Neural cell (in vitro differentiated cells): ENCODE measurements around the gene CMKLR1. TPM values are rescaled to one million over a fixed set of nuclear protein-coding genes. Genes with fewer than 3 reads are reported as not detected.

ENCODE experiments used
- H2AFZ ChIP-seq: fragments of 200-600, 300-800 bp; sonication (generic), shearing (Covaris generic); 2 replicates; pipeline ENCODE4 v1.6.0; 2014; ENCODE audit warnings: low read depth, mild to moderate bottlenecking, antibody characterized with exemption, low read length, moderate library complexity
- H3F3A ChIP-seq: fragments of 200-600 bp; shearing (Covaris generic); 2 replicates; pipeline ENCODE4 v1.6.1; 2016; ENCODE audit warnings: mild to moderate bottlenecking, moderate library complexity, mixed read lengths, antibody characterized with exemption, low read length; ENCODE audit not compliant: insufficient read depth, poor library complexity, severe bottlenecking
- H3K27ac ChIP-seq: fragments of 200-600, 300-800 bp; sonication (generic), shearing (Covaris generic); 2 replicates; pipeline ENCODE4 v1.5.1; 2014; ENCODE audit warnings: mild to moderate bottlenecking, low read length, moderate library complexity
- H3K27me3 ChIP-seq: fragments of 300-800, 200-600 bp; sonication (generic), shearing (Covaris generic); 2 replicates; pipeline ENCODE4 v1.6.0; 2014; ENCODE audit warnings: mild to moderate bottlenecking, low read depth, low read length, moderate library complexity; ENCODE audit not compliant: insufficient read depth
- H3K36me3 ChIP-seq: fragments of 300-800, 200-600 bp; sonication (generic), shearing (Covaris generic); 2 replicates; pipeline ENCODE4 v1.5.1; 2014; ENCODE audit warnings: mild to moderate bottlenecking, antibody characterized with exemption, low read length, moderate library complexity; ENCODE audit not compliant: insufficient read depth
- H3K4me2 ChIP-seq: fragments of 300-800, 200-600 bp; sonication (generic), shearing (Covaris generic); 2 replicates; pipeline ENCODE4 v1.6.0; 2014; ENCODE audit warnings: mild to moderate bottlenecking, low read length
- H3K4me3 ChIP-seq: fragments of 300-800, 200-600 bp; sonication (generic), shearing (Covaris generic); 2 replicates; pipeline ENCODE4 v1.5.1; 2014; ENCODE audit warnings: mild to moderate bottlenecking, low read length, moderate library complexity
- H3K79me2 ChIP-seq: fragments of 200-600 bp; shearing (Covaris generic); replicated peaks from 2 replicates; pipeline ENCODE4 v1.6.0; 2014; ENCODE audit warnings: mild to moderate bottlenecking, low read length, moderate library complexity; ENCODE audit not compliant: insufficient read depth
- H3K9ac ChIP-seq: fragments of 300-800, 200-600 bp; sonication (generic), shearing (Covaris generic); 2 replicates; pipeline ENCODE4 v1.6.1; 2016; ENCODE audit warnings: mild to moderate bottlenecking, low read length, mixed read lengths
- H3K9me2 ChIP-seq: fragments of 200-600 bp; shearing (Covaris generic); 2 replicates; pipeline ENCODE4 v1.6.1; 2016; ENCODE audit warnings: mild to moderate bottlenecking, low read length, mixed read lengths; ENCODE audit not compliant: insufficient read depth
- H3K9me3 ChIP-seq: fragments of 200-600, 300-800 bp; sonication (generic), shearing (Covaris generic); 2 replicates; pipeline ENCODE4 v1.6.1; 2016; ENCODE audit warnings: mild to moderate bottlenecking, mixed run types, low read length, moderate library complexity, mixed read lengths
- H4K20me1 ChIP-seq: fragments of 200-600 bp; shearing (Covaris generic); 2 replicates; pipeline ENCODE4 v1.6.1; 2016; ENCODE audit warnings: mild to moderate bottlenecking, mixed run types; ENCODE audit not compliant: insufficient read depth
- CTCF ChIP-seq: fragments of 450-650 bp; IDR thresholded peaks from 2 replicates; pipeline ENCODE4 v1.5.1; 2014; ENCODE audit warnings: antibody characterized with exemption, mild to moderate bottlenecking, moderate library complexity; ENCODE audit not compliant: poor library complexity, severe bottlenecking
- EP300 ChIP-seq: fragments of 450-650 bp; conservative IDR thresholded peaks from 2 replicates; pipeline ENCODE4 v1.6.1; 2014; ENCODE audit warnings: antibody characterized with exemption, mild to moderate bottlenecking, moderate library complexity; ENCODE audit not compliant: poor library complexity, severe bottlenecking
- EZH2 ChIP-seq: fragments of 200-600, 300-800 bp; shearing (Covaris generic), sonication (generic); IDR thresholded peaks from 2 replicates; pipeline ENCODE4 v1.6.1; 2014; ENCODE audit warnings: antibody characterized with exemption, low read length, borderline replicate concordance, mild to moderate bottlenecking; ENCODE audit not compliant: insufficient read depth, poor library complexity, severe bottlenecking
- MXI1 ChIP-seq: fragments of 450-650 bp; conservative IDR thresholded peaks from 2 replicates; pipeline ENCODE4 v1.6.1; 2014; ENCODE audit warnings: antibody characterized with exemption, mild to moderate bottlenecking; ENCODE audit not compliant: poor library complexity, severe bottlenecking
- POLR2AphosphoS5 ChIP-seq: IDR thresholded peaks from 2 replicates; pipeline ENCODE4 v1.6.1; 2012
- RAD21 ChIP-seq: fragments of 450-650 bp; conservative IDR thresholded peaks from 2 replicates; pipeline ENCODE4 v1.6.1; 2014; ENCODE audit warnings: antibody characterized with exemption, mild to moderate bottlenecking, moderate library complexity
- REST ChIP-seq: IDR thresholded peaks from 2 replicates; pipeline ENCODE4 v1.6.1; 2012; ENCODE audit warnings: borderline replicate concordance
- SMC3 ChIP-seq: fragments of 450-650 bp; conservative IDR thresholded peaks from 2 replicates; pipeline ENCODE4 v1.6.1; 2014; ENCODE audit warnings: antibody characterized with exemption, mild to moderate bottlenecking, moderate library complexity; ENCODE audit not compliant: poor library complexity
- TAF1 ChIP-seq: IDR thresholded peaks from 2 replicates; pipeline ENCODE4 v1.6.1; 2012; ENCODE audit warnings: low read depth
- polyA plus RNA-seq: library from polyadenylated mRNA; depleted of rRNA; stranded (reverse); fragments of >200 nt; gene quantifications from 2 replicates; pipeline ENCODE4 v1.2.3, GENCODE V29; 2014

Gene CMKLR1
- polyA plus RNA-seq, 1 donor from 2014 or later = 0.06 TPM

GRCh38 chr12:108313606-108314351, 25.3 kb downstream of the CMKLR1 start:
- Histone ChIP-seq H3F3A (no peaks in the 10 kb centered on the region), H3K9me2 (no peaks in the 10 kb centered on the region), H2AFZ (no peak overlapping the region), H4K20me1 (no peaks in the 10 kb centered on the region), H3K27ac (no peak overlapping the region), H3K9me3 (no peaks in the 10 kb centered on the region), H3K79me2 (no peaks in the 10 kb centered on the region), H3K4me3 (no peak overlapping the region), H3K9ac (no peak overlapping the region), H3K27me3 (no peaks in the 10 kb centered on the region), H3K36me3 (no peaks in the 10 kb centered on the region), H3K4me2 (no peak overlapping the region)
- TF ChIP-seq CTCF = no peak
- TF ChIP-seq MXI1 = no peak
- TF ChIP-seq REST = no peak
- TF ChIP-seq EP300 = no peak
- TF ChIP-seq SMC3 = no peak
- TF ChIP-seq TAF1 = no peak
- no peak for TF ChIP-seq RAD21
- no peak for TF ChIP-seq EZH2
- no peak for TF ChIP-seq POLR2AphosphoS5

- H3K9me3 ChIP-seq = no peaks in the 10 kb centered on the region
- H3K9me2 ChIP-seq = no peaks in the 10 kb centered on the region
- H3F3A ChIP-seq = no peaks in the 10 kb centered on the region
- no peak overlapping the region for H3K4me2 ChIP-seq
- H3K9ac ChIP-seq = no peak overlapping the region
- no peak overlapping the region for H3K27ac ChIP-seq
- H3K36me3 ChIP-seq = no peaks in the 10 kb centered on the region
- TF ChIP-seq TAF1 (no peak), REST (no peak), POLR2AphosphoS5 (no peak), EP300 (no peak), CTCF (no peak), RAD21 (no peak), SMC3 (no peak), MXI1 (no peak), EZH2 (no peak)
- no peaks in the 10 kb centered on the region for H3K79me2 ChIP-seq
- no peak overlapping the region for H2AFZ ChIP-seq
- no peaks in the 10 kb centered on the region for H3K27me3 ChIP-seq
- H3K4me3 ChIP-seq = no peak overlapping the region
- H4K20me1 ChIP-seq = no peaks in the 10 kb centered on the region
Measured at GRCh38 chr12:108313241-108313605, 25.9 kb downstream of the CMKLR1 start.
